ENCODE results near the gene SLC30A7. TPM values are rescaled to one million over a fixed set of nuclear protein-coding genes. Genes with fewer than 3 reads are reported as not detected.

Gene SLC30A7
- total and polyA plus RNA-seq, 2 donors from 2014 or later = 4.4 to 40.2 TPM

GRCh38 chr1:101003012-101003650 is 107.2 kb downstream of the SLC30A7 start:
- TF ChIP-seq CTCF (IDR thresholded peaks at IDR 0.05; ENCODE audit: borderline replicate concordance, extremely low read depth, insufficient read depth) = no peak
- H3K36me3 ChIP-seq (ENCODE audit: control insufficient read depth in 2 of 3, insufficient read depth in 3 of 3, low read length in 3 of 3) = peaks cover 0 to 6% (median 2%) of the 10 kb centered on the region in 3 donors
- intact Hi-C loops (cut with DNase I) = no loop called here
- no peak overlapping the region for H3K27ac ChIP-seq (ENCODE audit: low read depth in 2 of 2, low read length in 2 of 2)
- H3K4me1 ChIP-seq (ENCODE audit: control insufficient read depth in 2 of 3, insufficient read depth in 2 of 3, low read depth in 1 of 3, low read length in 3 of 3) = no peaks in the 10 kb centered on the region
- no peaks in the 10 kb centered on the region for H3K27me3 ChIP-seq (ENCODE audit: control insufficient read depth, insufficient read depth, low read length)
- no peak for FAIRE-seq
- H3K4me3 ChIP-seq (ENCODE audit: low read length in 3 of 3) = no peak overlapping the region
- no peak overlapping the region for H3K9ac ChIP-seq (ENCODE audit: low read length in 3 of 3)
- H3K9me3 ChIP-seq (ENCODE audit: control insufficient read depth in 2 of 3, insufficient read depth in 1 of 3, low read length in 3 of 3) = no peaks in the 10 kb centered on the region
- DNase-seq = no peak

DNA sequence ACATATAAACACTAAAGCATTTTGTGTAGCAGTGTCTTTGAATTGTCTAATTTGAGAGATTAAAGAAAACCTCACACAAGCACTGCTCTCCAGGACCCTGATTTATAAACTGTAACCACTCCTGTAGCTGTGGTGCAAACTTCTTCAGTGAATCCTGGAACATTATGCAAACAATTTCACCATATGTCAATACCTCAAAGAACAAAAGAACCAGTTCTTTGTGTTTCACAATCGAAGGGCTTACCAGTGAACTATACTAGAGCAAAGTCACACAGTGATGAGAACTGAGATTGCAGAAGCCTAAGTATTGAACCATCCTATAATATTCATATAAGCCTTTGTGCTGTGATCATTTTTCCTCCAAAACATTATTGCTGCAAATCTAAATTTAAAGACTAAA is 108.2 kb downstream of the SLC30A7 start:
- H3K27me3 ChIP-seq (ENCODE audit: control insufficient read depth, insufficient read depth, low read length) = no peaks in the 10 kb centered on the region
- FAIRE-seq = no peak
- H3K4me1 ChIP-seq (ENCODE audit: control insufficient read depth in 2 of 3, insufficient read depth in 2 of 3, low read depth in 1 of 3, low read length in 3 of 3) = no peaks in the 10 kb centered on the region
- H3K36me3 ChIP-seq (ENCODE audit: control insufficient read depth in 2 of 3, insufficient read depth in 3 of 3, low read length in 3 of 3) = peaks cover 0 to 6% (median 2%) of the 10 kb centered on the region in 3 donors
- no peaks in the 10 kb centered on the region for H3K9me3 ChIP-seq (ENCODE audit: control insufficient read depth in 2 of 3, insufficient read depth in 1 of 3, low read length in 3 of 3)
- H3K27ac ChIP-seq (ENCODE audit: low read depth in 2 of 2, low read length in 2 of 2) = no peak overlapping the region
- DNase-seq = no peak
- H3K9ac ChIP-seq (ENCODE audit: low read length in 3 of 3) = no peak overlapping the region
- intact Hi-C loops (cut with DNase I) = no loop called here
- TF ChIP-seq CTCF (IDR thresholded peaks at IDR 0.05; ENCODE audit: borderline replicate concordance, extremely low read depth, insufficient read depth) = no peak
- H3K4me3 ChIP-seq (ENCODE audit: low read length in 3 of 3) = no peak overlapping the region

DNA sequence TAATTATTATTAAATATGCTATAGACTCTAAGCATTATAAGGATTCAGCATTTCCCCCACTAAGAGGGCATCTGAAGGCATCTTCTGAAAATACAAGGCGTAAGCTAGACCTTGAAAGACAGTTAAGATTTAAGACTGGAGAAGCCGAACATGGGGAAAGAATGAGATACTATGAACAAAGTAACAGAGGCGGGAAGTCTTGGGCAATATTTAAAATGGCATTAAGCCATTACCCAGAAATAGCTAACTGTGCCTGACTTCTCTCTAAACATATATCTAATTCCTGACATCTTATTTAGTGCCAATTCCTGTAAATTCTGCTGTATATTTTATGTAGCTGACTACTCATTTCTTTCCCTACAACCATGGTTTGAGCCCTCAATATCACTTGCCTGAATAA is 108.8 kb downstream of the SLC30A7 start:
- Histone ChIP-seq H3K9ac (ENCODE audit: low read length in 3 of 3) (no peak overlapping the region), H3K27ac (ENCODE audit: low read depth in 2 of 2, low read length in 2 of 2) (no peak overlapping the region), H3K4me1 (ENCODE audit: control insufficient read depth in 2 of 3, insufficient read depth in 2 of 3, low read depth in 1 of 3, low read length in 3 of 3) (no peaks in the 10 kb centered on the region), H3K4me3 (ENCODE audit: low read length in 3 of 3) (no peak overlapping the region), H3K27me3 (ENCODE audit: control insufficient read depth, insufficient read depth, low read length) (no peaks in the 10 kb centered on the region), H3K36me3 (ENCODE audit: control insufficient read depth in 2 of 3, insufficient read depth in 3 of 3, low read length in 3 of 3) (peaks cover 0 to 6% (median 2%) of the 10 kb centered on the region in 3 donors), H3K9me3 (ENCODE audit: control insufficient read depth in 2 of 3, insufficient read depth in 1 of 3, low read length in 3 of 3) (no peaks in the 10 kb centered on the region)
- no peak for FAIRE-seq
- TF ChIP-seq CTCF (IDR thresholded peaks at IDR 0.05; ENCODE audit: borderline replicate concordance, extremely low read depth, insufficient read depth) = no peak
- no peak for DNase-seq
- intact Hi-C loops (cut with DNase I) = no loop called here

- H3K4me1 ChIP-seq (ENCODE audit: control insufficient read depth in 2 of 3, insufficient read depth in 2 of 3, low read depth in 1 of 3, low read length in 3 of 3) = no peaks in the 10 kb centered on the region
- H3K27ac ChIP-seq (ENCODE audit: low read depth in 2 of 2, low read length in 2 of 2) = no peak overlapping the region
- H3K27me3 ChIP-seq (ENCODE audit: control insufficient read depth, insufficient read depth, low read length) = no peaks in the 10 kb centered on the region
- no peak overlapping the region for H3K4me3 ChIP-seq (ENCODE audit: low read length in 3 of 3)
- DNase-seq (no peak), FAIRE-seq (no peak)
- TF ChIP-seq CTCF (IDR thresholded peaks at IDR 0.05; ENCODE audit: borderline replicate concordance, extremely low read depth, insufficient read depth) = no peak
- peaks cover 0 to 6% (median 2%) of the 10 kb centered on the region in 3 donors for H3K36me3 ChIP-seq (ENCODE audit: control insufficient read depth in 2 of 3, insufficient read depth in 3 of 3, low read length in 3 of 3)
- no peaks in the 10 kb centered on the region for H3K9me3 ChIP-seq (ENCODE audit: control insufficient read depth in 2 of 3, insufficient read depth in 1 of 3, low read length in 3 of 3)
- H3K9ac ChIP-seq (ENCODE audit: low read length in 3 of 3) = no peak overlapping the region
- intact Hi-C loops (cut with DNase I) = no loop called here
Observed at GRCh38 chr1:101005183-101005582, 109.3 kb downstream of the SLC30A7 start.

Measured in kidney (tissue), 14 donors.